GM12873 (cell line): Measurements from ENCODE around the gene ACBD6.

Source experiments
- CTCF ChIP-seq: IDR thresholded peaks from 2 replicates; pipeline ENCODE4 v1.5.1; 2012; ENCODE audit warnings: low read depth, mild to moderate bottlenecking, moderate library complexity, low read length, control low read depth; ENCODE audit not compliant: insufficient read depth; ENCODE audit errors: missing control alignments

The ACBD6 gene

DNA sequence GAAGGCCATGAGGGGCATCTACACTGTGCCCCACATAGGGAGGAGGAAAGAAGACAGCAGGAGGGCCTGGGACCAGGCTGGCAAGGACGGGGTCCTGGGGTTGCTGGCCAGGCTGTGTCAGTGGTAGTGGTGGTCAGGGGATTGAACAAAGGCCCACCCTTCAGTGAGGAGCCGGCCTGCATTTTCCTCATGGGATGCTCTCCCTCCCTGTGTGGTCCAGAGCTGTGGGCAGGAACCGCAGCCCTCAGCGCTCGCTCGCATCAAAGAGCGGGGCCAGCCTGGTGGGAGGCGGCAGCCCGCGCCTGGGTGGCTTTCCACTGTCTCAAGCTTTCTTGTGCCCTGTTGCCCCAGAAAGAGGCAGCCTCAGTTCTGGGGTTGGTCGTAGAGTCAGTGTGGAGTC lies 247.5 kb downstream of the ACBD6 start:
- no peak for TF ChIP-seq CTCF

DNA sequence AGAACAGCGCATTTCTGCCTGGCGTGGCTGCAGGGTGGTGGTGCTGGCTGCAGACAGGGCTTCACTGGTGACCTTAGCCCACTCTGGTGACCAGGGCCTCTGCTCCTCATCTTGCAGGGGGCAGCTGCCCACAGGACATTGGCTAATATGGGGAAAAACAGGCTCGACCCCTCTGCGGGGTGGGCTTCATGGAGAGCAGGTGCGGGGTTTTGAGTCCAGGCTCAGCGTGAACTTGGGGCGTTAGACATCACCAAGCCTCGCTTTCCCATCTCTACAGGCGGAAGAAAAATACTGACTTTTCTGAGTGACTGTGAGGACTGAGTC lies 247.9 kb downstream of the ACBD6 start:
- no peak for TF ChIP-seq CTCF

DNA sequence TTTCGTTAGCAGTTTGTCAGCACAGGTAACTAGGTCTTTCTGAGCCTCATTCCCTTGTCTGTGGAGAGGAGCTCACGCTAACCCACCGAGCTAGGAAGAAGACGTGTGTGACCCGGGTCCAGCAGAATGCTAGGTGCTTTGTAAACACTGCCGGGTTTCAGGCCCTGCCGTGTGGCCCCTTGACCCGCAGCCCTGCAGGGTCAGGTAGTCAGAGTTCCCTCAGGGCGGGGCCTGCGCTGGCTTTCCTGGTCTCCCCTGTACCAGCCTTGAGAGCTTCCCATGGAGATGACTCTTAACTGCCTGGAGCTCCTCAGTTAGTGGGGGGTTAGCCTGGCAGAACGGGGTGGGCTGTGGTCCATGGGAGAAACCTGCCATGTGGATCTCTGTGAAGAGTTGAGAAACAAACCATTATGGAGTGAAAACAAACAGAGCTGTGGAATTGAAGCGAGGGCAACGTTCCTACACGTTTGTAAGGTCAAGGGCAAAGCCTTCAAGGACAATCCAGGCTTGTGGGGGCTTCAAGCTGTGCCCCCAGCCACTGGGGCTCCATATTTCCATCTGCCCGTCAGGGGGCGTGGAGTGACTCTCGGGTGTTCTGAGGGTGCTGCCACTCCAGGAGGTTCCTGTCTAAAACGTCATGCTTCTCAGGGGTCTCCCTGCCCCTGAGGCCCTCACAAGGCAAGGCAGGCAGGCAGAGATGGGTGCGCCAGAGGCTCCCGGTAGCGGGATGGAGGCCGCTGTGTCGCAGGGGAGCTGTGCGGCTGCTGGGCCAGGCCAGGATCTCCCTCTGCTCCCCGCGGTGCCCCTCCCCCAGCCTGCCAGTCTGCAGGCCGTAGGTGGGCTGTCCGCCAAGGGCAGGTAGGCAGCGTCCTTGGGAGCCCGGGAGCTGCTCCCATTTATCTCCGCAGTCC lies 248.5 kb downstream of the ACBD6 start:
- no peak for TF ChIP-seq CTCF

DNA sequence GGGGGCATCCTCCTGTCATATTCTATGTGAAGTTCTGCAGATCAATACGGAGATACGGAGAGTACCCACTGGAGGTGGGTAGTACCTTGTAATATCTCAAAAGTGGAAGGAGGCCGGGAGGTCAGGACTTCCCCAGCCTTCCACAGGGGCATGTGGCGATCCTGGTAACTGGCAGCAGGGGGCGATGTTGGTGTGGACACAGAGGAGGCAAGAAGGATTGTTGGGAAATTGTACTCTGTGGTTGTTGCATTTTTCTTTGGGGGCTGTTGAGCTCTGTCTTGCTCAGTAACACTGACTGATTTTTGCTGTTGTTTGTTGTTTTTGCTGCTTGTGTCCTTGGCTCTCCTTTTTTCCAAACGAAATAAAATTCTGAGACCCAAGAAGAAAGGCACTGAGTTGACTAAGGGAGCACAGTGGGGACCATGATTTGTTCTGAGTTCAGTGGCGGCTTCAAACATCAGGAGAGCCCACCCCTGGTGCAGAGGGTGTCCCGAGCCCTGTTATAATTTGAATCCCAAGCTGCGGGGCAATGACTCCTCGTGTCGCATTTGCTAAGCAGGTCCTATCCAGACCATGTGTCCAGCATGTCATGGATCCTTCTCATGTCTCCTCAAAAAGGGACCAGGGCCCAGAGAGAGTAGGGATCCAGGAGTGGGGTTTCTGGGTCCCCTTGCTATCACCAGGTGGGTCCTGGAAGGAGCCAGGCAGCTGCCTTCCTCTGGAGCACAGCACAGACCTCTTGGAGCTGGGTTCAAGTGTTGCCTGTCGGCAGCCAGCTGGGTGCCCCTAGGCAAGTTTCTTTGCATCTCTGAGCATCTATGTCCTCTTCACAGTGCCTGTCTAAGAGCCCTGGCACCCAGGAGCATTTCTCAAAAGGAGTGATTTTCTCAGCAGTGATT lies 249.5 kb downstream of the ACBD6 start:
- TF ChIP-seq CTCF, result peak; percentile 93

GRCh38 chr1:180251526-180252305 lies 250.7 kb downstream of the ACBD6 start:
- no peak for TF ChIP-seq CTCF

- no peak for TF ChIP-seq CTCF
Measured at GRCh38 chr1:180250883-180251509, 251.4 kb downstream of the ACBD6 start.
